ENCODE measurements around the gene KDM7A. TPM values are rescaled to one million over a fixed set of nuclear protein-coding genes. Genes with fewer than 3 reads are reported as not detected.
A peak's percentile ranks its signal among the peaks of the same experiment; 100 is the strongest.

Gene KDM7A
- total RNA-seq, 1 experiment from 2014 or later: 6.6 TPM

- no peaks in the 10 kb centered on the region for H3K79me1 ChIP-seq (ENCODE audit: insufficient read depth, low read depth, low read length, poor library complexity, severe bottlenecking)
- H2BK20ac ChIP-seq (ENCODE audit: low read depth, low read length, poor library complexity, severe bottlenecking): no peak overlapping the region
- no CpG with 5 or more reads among the region's 2 CpGs for WGBS (ENCODE audit: extremely low coverage, insufficient read length, low lambda C conversion rate)
- no peak overlapping the region for H3K4me2 ChIP-seq (ENCODE audit: insufficient read depth, insufficient read length, low read length)
- H2AFZ ChIP-seq (ENCODE audit: low read length): no peak overlapping the region
- no peaks in the 10 kb centered on the region for H3K23me2 ChIP-seq (ENCODE audit: insufficient read length, low read depth, low read length, poor library complexity, severe bottlenecking)
- no peaks in the 10 kb centered on the region for H3K27me3 Mint-ChIP-seq (ENCODE audit: low read depth)
- no peak overlapping the region for H2BK120ac ChIP-seq (ENCODE audit: low read depth, low read length, poor library complexity, severe bottlenecking)
- H2BK12ac ChIP-seq (ENCODE audit: insufficient read length, low read depth, low read length): no peak overlapping the region
- peak overlapping the region; percentile 3 to 16; a peak in 2 of 5 replicates for H3K4me3 Mint-ChIP-seq
- H3K36me3 Mint-ChIP-seq (ENCODE audit: insufficient read depth in 1 of 3, low read depth in 3 of 3): no peaks in the 10 kb centered on the region; a peak in 1 of 7 replicates
- no peak overlapping the region for H4K91ac ChIP-seq (ENCODE audit: insufficient read length, low read depth, low read length)
- no peaks in the 10 kb centered on the region for H3K9me3 Mint-ChIP-seq
- no peaks in the 10 kb centered on the region for H4K20me1 ChIP-seq (ENCODE audit: control insufficient read depth, insufficient read depth, insufficient read length)
- H3K4me1 ChIP-seq (ENCODE audit: insufficient read depth, low read length): peaks cover 4% of the 10 kb centered on the region; the same call in 1 of the 2 replicates
- no peak overlapping the region for H3K56ac ChIP-seq (ENCODE audit: insufficient read length, low read depth, low read length)
- H3K14ac ChIP-seq (ENCODE audit: insufficient read depth, low read length): no peak overlapping the region
- no peak overlapping the region for H4K5ac ChIP-seq (ENCODE audit: insufficient read length, low read depth, low read length)
- peak overlapping the region; percentile 21 to 87 (median 80); a peak in 6 of 7 replicates for H3K27ac Mint-ChIP-seq
- peaks cover 28 to 45% of the 10 kb centered on the region in 2 experiments for H3K4me1 Mint-ChIP-seq
- H3T11ph ChIP-seq (ENCODE audit: low read length): no peak overlapping the region
- no peak overlapping the region for H3K9ac ChIP-seq (ENCODE audit: extremely low read depth, insufficient read length, low read length)
- H3K23ac ChIP-seq (ENCODE audit: insufficient read length, low read depth, low read length): no peak overlapping the region
- no peaks in the 10 kb centered on the region for H3K27me3 ChIP-seq (ENCODE audit: insufficient read depth, low read length)
- H4K8ac ChIP-seq (replicated peaks; ENCODE audit: insufficient read length, low read depth, low read length): no peak overlapping the region
- no peak overlapping the region for H3K18ac ChIP-seq (ENCODE audit: insufficient read length, low read depth, low read length)
- no peaks in the 10 kb centered on the region for H3K79me2 ChIP-seq (ENCODE audit: insufficient read depth, low read length)
- no peak overlapping the region for H3K27ac ChIP-seq (ENCODE audit: insufficient read length, low read depth, low read length)
- no peaks in the 10 kb centered on the region for H3K9me3 ChIP-seq (ENCODE audit: control insufficient read depth, low read depth, low read length)
- no peak overlapping the region for H2BK5ac ChIP-seq (ENCODE audit: insufficient read length, low read length)
- DNase-seq: no peak
- no peak overlapping the region for H2AK5ac ChIP-seq (ENCODE audit: insufficient read length, low read length)
- H3K4ac ChIP-seq (ENCODE audit: low read depth, low read length): no peak overlapping the region
- no peak overlapping the region for H2BK15ac ChIP-seq (ENCODE audit: low read depth, low read length)
- TF ChIP-seq CTCF (conservative IDR thresholded peaks at IDR 0.05): no peak
Observed at GRCh38 chr7:140160308-140160707, 16.5 kb downstream of the KDM7A start.

Data from H9 (cell line).